NCI-H187 (cell line): ENCODE data around the gene ILDR1.

Source experiments
- DNase-seq, 2 experiments: peaks; one replicate each; lab custom pipeline; 2025; lab: John Stamatoyannopoulos, UW

Gene ILDR1

GRCh38 chr3:122014741-122015140 lies 7.3 kb downstream of the ILDR1 start:
- no peak for DNase-seq

GRCh38 chr3:122013448-122013925 lies 8.6 kb downstream of the ILDR1 start:
- no peak for DNase-seq

GRCh38 chr3:122012821-122013220 lies 9.2 kb downstream of the ILDR1 start:
- DNase-seq: no peak

DNA sequence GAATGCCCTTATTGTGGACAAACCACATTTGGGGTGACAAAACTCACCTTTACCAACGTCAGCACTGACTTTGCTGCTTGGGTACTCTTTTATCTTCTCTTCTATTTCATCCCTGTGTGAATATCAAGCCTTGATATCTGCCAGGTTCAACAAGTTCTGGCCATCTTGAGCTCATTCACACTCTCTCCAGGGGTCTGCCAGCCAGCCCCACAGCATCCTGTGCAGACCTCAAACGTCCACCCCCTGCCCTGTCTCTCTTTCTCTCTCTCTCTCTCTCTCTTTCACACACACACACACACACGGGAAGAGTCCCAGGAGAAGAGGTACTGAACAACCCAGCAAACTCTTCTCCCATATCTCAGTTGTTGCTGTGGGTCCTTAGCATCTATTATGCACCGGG lies 10.7 kb downstream of the ILDR1 start:
- no peak for DNase-seq

GRCh38 chr3:122010506-122010905 lies 11.5 kb downstream of the ILDR1 start:
- no peak for DNase-seq

- no peak for DNase-seq
These were observed 13.9 kb downstream of the ILDR1 start for GRCh38 chr3:122008166-122008565.

GRCh38 chr3:122006267-122006666 lies 15.8 kb downstream of the ILDR1 start:
- DNase-seq: no peak

DNA sequence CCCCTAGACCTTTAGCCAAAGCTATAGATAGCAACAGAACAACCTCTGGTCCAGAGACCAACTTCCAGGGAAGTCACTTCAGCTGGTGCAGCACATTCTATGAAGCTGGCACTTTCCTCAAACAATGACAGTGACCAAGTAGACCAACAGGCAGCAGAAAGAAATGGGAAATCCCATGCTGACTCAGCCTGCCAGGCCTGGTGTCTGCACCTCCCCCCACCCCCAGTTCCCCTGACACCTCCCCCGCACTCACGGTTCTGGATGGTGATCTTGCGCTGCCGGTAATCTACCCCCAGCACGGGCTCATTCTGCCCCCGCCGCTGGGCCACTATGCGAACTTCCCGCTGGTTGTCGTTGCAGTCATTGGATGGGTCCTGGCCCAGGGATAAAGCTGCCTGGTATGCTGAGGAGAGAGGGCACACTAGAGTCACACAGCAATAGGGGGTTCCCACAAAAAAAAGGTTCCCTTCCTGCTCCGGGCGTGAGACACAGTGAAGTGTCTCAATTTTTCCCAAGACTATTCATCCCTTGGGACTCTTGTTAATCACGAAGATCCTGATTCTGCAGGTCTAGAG lies 17.0 kb downstream of the ILDR1 start:
- no peak for DNase-seq

DNA sequence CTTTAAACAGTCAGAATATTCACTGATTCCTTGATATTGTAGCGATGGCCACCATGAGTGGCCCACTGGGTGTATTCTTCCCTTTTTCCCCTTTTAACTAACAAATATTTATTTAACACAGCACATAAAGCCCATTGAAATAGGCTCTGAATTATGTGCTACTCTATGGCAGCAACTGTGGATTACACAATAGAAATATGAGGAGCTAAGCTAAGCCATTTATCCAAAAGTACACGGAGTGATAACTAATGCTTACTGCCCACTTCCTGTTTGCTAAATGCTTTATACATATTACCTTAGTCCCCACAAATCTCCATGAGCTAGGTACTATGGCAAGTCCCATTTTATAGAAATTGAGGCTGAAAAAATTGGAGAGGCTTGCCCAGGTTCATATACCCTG lies 17.9 kb downstream of the ILDR1 start:
- no peak for DNase-seq

DNA sequence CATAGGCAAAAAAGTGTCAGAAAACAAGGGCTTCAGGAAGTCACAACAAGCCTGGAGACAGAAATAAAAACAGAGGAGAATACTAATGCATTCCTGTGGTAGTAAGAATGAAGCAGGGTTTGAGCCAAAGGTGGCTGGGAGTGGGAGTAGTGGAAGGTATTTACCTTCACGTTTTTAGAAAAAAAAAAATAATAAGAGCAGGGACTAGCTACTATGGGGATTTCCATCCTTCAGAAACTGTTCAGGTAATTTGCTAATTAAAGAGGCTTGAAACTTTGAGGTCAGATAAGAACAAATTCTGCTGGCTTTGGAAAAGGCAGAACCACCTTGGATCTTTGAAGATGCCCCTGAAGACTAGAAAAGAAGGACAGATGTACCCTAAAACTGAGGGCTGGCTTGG lies 18.4 kb downstream of the ILDR1 start:
- no peak for DNase-seq

- DNase-seq: no peak
These were observed 18.9 kb downstream of the ILDR1 start for GRCh38 chr3:122003112-122003511.

- DNase-seq: no peak
These were observed 19.4 kb downstream of the ILDR1 start for GRCh38 chr3:122002611-122003010.

GRCh38 chr3:122001892-122002291 lies 20.2 kb downstream of the ILDR1 start:
- no peak for DNase-seq

DNA sequence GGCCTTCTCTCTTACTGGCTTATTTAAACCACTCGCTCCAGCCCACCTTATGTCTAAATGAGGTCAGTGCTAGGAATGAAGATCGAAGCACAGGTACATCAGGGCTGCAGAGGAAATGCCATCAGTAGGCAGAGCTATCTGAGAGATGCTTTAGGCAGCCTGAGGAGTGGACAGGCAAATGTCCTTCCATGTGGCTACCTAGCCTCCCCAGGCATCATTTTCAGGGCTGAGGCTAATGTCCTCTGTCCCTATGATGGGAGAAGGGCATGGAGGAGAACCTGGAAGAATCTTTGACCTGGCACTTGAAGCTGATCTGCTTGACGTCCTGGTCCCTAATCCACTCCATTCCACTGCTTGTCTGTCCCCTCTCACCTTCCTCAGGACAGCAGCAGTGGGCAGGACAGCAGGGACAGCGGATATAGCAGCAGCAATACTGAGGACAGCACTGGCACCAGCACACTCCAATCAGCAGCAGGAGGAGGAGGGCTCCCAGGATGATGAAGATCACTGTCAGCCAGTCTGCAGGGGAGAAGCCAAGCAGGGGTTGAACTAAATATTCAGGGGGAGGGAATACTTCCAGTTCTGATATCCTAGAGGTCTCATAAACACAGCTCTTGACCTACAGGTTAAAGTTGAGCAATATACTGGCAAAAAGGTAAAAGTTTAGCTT lies 21.0 kb downstream of the ILDR1 start:
- no peak for DNase-seq

- DNase-seq: no peak
These were observed 22.1 kb downstream of the ILDR1 start for GRCh38 chr3:121999931-122000330.

DNA sequence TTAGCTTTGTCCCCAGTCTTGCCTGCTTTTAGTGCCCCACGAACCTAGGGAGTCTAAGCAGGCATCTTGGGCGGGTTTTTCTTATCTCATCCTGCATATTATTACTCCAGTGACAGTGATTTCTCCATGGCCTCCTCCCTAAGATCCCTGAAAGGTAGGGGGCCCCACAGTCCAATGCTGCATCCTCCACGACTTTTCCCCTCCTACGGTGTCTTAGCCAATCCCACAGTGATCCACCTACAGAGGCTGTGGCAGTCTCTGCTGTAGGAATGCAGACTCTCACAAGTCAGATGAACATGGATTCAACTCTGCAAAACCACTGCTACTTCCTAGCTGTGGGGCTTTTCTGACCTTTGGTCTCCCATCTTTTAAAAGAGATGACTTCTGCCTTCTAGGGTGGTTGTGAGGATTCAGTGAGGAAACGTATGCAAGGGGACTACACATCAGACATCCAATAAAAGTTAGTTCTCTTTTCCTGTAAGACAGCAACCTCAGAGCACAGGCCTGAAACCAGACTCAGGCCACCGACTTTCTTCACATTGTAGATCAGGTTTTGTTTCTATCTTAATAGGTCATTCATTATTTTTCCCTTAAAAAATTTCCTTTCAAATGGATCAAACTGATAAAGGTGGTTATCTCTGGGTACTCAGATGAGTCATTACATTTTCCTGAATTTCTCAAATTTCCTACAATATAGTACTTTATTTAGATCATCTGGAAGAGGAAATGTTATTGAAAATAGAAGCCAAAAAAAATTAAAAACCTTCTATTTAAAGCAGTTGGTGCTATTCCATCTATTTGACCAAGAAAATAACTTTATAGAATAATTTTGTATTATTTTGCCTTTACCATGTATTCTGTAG lies 23.2 kb downstream of the ILDR1 start:
- no peak for DNase-seq

DNA sequence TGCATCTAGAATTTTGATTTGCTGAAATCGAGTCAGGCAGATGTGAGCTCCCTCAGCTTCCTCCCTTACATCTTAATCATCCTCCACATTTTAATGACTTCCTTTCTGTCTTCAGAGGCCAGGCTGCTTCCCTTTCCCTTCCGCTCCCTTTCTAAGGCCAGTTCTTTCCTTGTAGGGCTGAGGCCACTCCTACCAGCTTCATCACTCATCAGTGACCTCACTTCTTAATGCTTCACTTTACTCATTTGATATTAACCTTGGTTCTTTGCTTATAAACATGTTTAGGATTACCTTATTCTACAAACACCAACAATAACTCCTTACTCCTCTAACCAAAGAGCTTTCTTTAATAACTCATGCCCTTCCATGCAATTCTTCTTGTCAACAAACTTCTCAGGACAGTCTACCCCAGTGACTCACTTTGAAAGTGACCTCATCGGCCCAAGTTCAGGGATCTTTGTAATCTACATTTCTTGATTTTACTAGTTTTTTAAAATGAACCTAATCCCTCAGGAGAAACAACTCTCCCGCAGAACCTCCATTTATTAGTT lies 23.9 kb downstream of the ILDR1 start:
- DNase-seq: no peak

- DNase-seq: no peak
These were observed 24.7 kb downstream of the ILDR1 start for GRCh38 chr3:121997372-121997771.

GRCh38 chr3:121996441-121996840 lies 25.6 kb downstream of the ILDR1 start:
- DNase-seq: no peak

GRCh38 chr3:121995161-121996137 lies 26.6 kb downstream of the ILDR1 start:
- no peak for DNase-seq

DNA sequence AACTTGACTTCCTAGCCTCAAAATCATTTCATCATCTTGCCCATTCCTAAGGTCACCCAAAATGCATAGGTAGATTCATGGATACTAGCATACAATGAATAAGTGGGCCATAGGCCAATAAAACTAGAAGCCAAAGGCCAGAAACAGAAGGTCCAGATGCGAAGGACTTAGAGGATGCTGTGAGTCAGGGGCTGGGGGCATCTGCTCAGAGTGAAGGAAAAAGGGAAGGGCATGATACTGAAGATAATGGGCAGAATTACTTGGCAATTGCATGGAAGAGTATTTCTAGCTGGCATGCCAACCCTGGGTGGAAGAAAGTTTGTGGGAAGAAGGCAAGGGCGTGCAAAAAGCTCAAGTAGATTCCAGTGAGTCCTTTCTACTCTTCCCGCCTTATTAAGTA lies 27.5 kb downstream of the ILDR1 start:
- DNase-seq: no peak
